COLO668 (cell line): ENCODE measurements around the gene GUK1.

Source experiments
- DNase-seq: peaks from one replicate; lab custom pipeline; 2025; ENCODE audit not compliant: unreplicated experiment; lab: John Stamatoyannopoulos, UW

Gene GUK1, protein sequence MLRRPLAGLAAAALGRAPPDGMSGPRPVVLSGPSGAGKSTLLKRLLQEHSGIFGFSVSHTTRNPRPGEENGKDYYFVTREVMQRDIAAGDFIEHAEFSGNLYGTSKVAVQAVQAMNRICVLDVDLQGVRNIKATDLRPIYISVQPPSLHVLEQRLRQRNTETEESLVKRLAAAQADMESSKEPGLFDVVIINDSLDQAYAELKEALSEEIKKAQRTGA

DNA sequence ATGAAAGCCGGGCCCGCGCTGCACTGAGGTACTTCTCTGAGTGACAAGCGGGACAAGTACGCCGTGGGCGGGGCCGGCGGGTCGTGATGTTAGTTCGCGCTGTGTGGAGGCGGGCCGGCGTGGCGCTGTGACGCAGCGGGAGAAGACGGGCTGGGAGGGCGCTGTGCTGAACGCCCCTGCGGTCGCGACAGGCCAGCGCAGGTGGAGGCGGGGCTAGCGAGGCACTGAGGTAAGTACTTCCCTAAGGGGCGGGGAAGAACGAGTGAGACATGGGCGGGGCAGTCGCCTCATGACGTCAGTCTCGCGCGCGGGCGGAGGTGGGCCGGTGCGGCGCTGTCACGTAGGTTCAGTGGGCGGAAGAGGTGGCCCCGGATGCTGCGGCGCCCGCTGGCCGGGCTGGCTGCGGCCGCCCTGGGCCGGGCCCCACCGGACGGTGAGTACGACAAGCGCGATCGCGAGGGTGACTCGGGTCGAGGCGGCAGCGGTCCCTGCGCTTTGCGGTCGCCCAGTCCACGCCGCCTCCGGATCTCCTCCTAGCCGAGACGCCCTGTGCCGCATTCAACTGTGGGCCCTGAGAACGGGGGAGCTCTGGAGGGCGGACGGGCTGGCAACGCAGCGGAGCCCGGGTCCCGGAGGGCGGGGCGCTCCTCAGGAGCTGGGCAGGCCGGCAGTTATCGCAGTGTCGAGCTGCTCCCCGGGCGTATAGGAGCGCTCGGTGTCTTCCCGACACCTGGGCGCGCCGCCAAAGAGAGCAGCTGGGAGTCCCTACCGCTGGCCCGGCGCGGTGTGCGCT lies at the start of gene GUK1:
Gene GUK1, plus strand, starts transcription at position 349 of the 793 bp plus-strand sequence. Its CDS starts 24 bp downstream, at position 373.
- peak; percentile 100 for DNase-seq

DNA sequence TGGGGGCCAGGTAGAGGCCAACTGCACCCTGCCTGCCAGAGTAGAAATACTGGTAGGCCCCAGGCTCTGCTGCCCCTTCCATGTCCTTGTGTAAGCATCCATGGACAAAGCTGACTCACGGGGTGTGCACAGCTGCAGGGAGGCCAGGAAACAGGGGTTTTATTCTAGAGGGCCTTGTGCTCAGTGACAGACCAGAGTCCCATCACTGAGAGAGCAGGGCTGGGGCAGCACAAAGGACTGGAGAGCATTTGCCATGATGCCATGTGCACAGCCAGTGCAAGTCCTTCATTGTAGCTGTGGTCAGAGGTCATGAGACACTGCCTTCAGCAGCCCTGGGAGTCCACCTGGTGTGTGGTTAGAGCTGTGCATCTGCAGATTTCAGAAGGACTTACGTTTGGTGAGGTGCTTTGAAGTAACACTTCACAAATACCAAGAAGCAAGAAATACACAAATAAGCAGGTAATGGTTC lies 49.4 kb upstream of the GUK1 start:
- DNase-seq, result peak; percentile 45

DNA sequence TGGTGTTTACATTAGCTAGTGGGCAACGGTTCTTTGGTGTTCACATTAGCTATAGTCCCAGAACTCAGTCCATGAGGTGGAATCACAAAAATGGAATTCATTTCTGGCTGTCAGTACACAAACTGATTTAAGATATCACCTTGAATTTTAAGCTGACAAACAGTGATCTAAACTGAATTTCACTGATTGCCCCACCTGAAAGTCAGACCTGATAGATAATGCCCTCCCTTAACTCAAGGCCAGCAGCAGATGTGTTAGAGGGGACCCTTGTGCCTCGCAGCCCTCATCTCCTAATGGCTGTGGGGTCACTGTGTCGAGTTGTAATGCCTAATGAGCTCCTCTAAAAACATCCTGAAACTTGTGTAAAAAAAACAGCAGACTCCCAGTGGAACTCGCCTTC lies 49.0 kb upstream of the GUK1 start:
- no peak for DNase-seq

DNA sequence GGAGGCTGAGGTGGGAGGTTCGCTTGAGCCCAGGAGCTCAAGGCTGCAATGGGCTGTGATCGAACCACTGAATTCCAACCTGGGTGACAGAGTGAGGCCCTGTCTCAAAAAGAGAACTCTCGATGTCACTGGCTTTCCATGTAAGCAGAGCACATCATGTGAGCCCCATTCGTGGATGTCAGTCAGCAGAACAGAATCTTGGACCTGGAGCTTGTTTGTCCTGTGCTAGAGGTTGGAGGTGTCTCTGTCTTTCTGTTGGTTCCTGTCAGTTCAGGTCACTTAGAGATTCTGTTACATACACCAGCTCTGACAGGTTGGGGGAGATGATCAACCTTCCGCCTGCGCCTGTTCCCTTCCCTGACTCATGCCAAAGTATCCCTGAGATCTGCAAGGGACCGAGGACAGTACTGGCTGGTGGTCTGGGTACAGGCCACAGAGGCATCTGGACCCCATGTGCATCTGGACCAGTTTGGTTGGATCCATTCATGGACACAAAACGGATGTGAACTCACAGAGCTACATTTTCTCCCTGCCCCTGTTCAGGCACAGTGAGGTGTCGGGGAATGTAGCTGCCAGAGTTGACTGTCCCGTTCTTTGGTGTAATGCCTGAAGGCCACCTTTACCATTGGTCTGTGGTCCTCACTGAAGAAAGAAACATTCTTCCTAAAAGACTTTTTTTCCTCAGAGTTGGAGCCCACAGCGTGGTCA lies 47.6 kb upstream of the GUK1 start:
- DNase-seq, result no peak

DNA sequence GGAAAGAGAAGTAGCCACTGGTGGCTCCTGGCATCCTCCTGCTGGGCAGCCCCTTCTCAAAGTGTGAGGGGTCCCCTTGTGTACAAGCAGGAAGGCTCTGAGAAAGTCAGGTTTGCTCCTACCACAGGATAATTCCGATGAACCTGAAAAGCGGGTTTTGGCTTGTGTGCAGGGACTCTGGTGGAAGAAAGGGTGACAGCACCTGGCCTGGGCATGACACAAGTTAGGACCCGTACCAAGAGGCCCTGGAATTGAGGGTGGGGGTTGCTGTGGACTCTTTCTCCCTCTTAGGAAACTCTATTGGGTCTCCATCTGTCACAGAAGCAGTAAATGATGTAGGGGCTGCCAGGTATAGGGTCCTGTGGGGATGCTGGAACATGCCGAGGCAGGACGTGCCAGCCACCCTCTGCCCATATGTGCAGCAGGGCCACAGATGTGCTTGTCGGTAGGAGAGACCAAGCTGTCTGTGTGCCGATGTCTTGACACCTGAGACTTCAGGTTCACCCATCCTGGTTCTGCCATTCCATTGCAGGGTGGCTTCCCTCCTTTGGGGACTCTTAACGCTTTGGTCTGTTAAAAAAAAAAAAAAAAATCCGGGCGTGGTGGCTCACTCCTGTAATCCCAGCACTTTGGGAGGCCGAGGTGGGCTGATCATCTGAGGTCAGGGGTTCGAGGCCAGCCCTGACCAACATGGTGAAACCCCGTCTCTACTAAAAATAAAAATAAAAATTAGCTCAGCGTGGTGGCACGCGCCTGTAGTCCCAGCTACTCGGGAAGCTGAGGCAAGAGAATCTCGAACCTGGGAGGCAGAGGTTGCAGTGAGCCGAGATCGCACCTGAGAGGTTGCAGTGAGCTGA lies 46.8 kb upstream of the GUK1 start:
- DNase-seq, result no peak

DNA sequence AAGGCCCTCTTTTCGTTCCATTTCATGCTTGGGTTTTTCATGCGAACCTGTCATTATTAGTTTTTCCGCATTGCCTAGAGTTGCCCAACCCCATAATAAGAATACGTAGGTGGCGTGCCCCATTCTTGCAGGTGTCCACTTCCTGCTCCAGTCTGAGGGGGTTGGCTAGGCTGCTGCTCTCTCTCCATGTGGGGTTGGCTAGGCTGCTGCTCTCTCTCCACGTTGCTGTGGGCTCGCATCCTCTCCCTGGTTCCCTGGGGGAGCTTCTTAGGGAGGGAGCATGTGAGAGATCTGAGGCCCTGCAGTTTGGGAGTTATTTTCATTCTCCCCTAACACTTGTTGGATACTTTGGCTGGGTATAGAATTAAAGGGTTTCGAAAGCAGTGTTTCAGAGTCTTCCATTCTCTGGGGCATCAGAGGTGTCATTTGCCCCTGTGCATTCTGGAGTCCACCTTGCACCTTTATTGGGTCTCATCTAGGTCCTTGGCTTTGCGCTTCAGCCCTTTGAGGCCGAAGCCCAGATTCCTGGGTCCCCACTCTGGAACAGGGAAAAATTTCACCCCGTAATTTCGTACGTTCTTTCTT lies 45.6 kb upstream of the GUK1 start:
- no peak for DNase-seq

DNA sequence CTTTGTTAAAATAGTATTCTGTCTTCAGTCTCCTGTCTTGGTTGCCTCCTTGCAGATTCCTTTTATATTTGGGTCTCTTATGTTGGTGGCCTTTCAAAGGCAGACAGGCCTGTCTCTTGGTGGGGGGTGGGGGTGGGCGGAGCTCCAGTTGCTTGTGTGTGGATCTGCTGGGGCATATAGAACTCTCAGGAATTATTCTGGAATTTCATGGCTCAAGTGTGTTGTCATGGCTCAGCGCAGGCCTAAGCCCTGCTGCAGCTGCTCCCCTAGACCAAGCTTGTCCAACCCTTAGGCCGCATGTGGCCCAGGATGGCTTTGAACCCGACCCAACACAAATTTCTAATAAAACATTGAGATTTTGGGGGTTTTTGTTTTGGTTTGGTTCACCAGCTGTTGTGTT lies 44.9 kb upstream of the GUK1 start:
- no peak for DNase-seq

DNA sequence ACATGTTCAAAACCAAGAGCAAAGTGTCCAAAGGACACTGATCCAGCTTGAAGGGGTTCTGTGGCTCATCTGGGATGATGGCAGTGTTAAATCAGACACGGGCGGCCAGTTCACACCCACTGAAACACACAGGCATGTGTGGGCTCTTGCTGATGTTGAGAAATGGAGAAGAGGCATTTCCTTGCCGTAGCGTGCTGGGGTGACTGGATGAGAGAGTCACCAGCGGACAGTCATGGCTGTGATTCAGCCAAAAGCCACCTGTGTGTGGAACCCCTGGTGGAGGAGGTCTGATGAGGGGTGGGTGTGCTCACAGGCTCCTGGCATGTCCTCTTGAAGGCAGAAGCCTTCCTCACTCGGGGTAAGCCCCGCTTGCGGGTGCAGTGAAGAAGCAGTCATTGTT lies 44.1 kb upstream of the GUK1 start:
- DNase-seq, result no peak

DNA sequence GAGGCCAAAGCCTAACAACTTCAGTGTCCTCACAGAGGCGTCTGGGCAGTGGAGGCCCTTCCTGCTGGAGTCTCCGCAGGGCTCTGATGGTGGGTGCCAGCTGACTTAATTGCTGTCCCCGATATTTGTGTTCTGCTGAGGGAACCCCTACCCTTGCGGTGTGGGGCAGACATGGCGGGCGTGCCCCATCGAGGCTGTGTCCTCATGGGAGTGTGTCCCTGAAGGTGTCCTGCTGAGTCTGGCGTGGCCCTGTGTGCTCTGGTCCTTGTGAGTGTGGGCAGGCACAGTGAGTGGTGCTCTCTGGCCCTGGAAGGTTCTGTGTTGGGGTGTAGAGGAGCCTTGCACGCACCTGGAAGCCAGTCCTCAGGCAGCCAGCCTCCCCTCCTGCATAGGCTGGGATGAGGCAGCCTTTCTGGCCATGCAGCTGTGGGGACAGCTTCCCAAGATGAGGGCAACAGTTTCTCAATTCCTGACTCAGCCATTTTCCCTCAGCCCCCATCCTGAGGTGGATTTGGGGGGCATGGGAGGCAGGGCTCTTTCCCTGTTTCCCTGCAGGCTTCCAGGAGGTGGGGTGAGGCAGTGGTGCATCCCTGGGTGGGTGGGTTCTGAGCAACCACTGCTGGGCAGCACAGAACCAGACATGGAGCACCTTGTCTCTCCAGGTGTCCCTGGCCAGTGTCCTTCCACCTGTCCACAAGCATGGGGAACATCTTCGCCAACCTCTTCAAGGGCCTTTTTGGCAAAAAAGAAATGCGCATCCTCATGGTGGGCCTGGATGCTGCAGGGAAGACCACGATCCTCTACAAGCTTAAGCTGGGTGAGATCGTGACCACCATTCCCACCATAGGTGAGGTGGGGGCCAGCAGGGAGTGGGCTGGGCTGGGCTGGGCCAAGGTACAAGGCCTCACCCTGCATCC lies 43.4 kb upstream of the GUK1 start:
- DNase-seq, result no peak

DNA sequence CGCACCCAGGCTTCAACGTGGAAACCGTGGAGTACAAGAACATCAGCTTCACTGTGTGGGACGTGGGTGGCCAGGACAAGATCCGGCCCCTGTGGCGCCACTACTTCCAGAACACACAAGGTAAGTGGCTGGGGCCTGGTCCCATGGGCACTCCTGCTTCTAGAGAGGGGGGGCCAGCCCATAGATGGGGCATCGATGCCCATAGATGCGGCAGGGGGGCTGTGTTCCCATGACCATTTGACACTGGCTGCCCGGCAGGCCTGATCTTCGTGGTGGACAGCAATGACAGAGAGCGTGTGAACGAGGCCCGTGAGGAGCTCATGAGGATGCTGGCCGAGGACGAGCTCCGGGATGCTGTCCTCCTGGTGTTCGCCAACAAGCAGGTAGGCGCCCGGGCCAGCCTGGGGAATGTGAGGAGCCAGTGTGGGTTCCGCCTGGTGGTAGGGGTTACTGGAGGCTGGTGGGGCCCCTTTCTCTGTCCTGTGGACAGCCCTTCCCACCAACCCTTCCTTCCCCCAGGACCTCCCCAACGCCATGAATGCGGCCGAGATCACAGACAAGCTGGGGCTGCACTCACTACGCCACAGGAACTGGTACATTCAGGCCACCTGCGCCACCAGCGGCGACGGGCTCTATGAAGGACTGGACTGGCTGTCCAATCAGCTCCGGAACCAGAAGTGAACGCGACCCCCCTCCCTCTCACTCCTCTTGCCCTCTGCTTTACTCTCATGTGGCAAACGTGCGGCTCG lies 42.6 kb upstream of the GUK1 start:
- no peak for DNase-seq

DNA sequence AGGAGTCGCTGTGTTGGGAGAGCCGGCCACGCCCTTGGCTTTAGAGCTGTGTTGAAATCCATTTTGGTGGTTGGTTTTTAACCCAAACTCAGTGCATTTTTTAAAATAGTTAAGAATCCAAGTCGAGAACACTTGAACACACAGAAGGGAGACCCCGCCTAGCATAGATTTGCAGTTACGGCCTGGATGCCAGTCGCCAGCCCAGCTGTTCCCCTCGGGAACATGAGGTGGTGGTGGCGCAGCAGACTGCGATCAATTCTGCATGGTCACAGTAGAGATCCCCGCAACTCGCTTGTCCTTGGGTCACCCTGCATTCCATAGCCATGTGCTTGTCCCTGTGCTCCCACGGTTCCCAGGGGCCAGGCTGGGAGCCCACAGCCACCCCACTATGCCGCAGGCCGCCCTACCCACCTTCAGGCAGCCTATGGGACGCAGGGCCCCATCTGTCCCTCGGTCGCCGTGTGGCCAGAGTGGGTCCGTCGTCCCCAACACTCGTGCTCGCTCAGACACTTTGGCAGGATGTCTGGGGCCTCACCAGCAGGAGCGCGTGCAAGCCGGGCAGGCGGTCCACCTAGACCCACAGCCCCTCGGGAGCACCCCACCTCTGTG lies 41.7 kb upstream of the GUK1 start:
- no peak for DNase-seq

DNA sequence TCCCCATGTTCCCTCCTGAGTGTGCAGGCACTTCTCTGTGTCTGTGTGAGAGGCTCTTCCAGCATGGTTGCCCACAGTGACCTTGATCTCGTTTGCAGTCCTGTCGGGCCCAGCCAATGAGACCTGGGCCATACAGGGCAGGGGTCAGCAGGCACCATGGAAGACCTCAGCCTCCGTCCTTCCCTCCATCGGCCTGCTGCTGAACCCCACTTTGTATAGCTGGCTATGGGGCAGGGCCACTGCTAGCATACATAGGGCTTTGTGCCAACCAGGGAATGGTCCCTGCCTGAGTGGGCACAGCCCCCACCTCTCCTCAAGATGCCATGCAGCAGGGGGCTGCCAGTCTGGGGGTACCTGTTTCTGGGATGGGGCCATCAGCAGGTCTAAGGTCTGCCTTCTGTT lies 40.7 kb upstream of the GUK1 start:
- DNase-seq, result no peak

DNA sequence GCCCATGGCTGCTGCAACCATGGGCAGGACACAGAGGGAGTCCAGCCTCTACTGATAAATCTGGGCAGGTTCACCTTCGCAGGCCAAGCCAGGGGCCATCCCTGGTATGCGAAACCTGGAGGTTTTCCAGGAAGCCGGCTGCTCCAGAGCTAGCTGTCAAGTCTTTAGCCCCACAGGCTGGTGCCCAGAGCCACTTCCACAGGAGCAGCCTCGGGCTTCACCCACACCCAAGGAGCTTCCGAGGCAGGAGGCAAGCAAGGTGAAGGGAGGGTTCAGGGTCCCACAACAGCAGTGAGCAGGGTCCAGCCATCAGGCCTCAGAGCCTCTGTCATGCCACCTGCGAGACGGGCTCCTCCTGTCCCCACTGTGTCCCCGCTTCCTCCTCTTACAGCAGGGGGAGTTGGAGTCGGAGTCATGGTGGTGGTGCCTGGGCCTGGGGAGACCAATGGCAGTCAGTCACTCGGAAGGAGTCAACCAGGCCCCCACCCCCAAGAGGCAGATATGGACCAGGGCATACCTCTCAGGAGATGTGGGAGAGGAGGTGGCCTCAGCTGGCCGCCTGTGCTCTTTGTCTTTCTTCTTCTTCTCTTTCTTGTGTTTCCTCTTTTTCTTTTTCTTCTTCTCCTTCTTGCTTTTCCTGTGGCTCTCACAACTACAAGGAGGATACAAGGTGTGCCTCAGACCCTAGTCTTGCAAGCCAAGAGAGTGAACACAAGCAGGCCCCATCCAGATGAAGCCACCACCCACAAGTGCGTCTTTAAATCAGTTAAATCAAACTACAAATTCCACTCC lies 39.1 kb upstream of the GUK1 start:
- DNase-seq, result no peak

DNA sequence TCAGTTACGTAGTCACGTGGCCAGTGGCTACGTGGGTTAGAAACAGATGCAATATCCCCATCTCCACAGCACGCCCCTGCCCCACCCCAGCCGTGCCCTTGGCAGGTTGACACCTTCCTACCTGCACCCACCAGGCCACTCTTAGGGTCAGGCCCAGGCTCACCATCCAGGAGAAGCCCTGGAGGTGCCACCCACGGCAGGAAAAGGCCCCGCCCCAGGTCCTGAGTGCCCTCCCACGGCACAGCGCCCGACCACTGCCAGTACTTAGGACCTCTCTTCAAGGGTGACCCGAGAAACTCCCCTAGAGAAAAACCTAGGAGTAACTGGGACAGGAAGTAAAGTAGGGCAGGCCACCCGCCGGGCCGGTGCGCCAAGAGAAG lies 38.5 kb upstream of the GUK1 start:
- DNase-seq, result no peak

DNA sequence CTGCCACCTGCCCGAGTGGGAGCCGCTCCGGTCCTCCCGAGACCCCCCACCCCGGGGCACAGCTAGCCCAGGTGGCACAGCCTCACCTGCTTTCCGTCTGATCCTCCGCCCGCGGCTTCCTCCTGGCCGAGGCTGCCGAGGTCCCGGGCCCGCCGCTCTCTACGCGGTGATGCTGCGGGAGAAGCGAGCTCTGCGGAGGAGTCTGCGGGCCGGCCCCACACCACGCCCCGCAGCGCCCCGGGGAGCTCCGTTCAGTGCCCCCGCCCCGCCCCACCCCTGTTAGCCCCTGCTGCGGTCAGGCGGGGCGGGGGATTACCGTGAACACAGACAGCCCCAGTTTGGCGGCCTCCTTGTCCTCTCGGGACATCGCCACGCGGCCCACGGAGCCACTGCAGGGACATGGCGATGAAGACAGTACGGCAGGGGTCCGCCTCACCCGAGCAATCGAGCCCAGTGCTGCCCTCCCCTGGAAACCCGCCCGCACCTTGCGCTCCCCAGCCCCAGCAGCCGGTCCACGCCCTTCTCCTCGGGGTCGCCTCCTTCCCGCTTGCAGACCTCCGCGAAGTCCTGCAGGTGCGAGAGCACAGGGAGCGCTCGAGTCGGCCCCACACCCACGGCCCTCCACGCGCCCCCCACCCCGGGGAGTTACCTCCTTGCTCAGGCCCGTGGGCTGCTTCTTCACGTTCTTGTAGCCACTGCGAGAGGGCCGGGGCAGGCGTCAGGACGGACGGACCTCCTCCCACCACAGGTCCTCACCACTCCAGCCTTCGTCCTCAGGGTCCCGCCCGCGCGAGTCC lies 37.9 kb upstream of the GUK1 start:
- peak; percentile 72 for DNase-seq

DNA sequence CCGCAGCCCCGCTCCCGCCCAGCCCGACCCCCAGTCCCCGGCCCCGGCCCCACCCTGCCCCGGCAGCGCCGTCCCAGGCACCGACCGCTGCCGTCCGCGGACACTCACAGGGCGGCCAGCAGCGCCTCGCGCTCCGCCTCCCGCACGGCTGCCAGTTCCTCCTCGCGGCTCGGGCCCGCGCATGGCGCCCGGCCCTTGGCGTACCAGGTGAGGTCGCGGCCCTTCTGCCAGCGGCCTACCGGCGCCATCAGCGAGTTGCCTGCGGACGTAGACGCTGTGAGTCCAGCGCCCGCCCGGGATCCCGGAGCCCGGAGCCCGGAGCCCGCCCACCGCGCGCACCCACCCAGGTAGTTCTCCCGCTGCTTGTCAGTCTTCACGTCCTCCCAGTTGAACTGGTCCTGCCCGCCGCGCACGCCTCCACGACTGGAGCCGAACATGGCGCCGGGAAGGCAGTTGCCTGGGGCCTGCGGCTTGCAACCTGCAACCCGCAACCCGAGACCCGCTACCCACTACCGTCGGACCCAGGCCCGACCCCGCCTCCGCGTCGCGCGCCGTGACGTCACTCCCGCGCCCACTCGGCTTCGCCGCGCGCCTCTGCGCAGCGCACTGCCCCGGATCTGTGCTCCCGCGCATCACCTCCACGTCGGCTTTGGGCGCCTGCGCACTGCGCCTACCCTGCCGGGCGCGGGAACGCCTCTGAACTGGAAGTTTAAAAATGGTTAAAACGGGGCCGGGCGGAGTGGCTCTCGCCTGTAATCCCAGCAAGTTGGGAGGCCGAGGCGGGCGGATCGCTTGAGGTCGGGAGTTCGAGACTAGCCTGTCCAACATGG lies 37.1 kb upstream of the GUK1 start, which contains the start of gene C1orf35:
Gene C1orf35, minus strand, starts transcription at position 535 of the 830 bp plus-strand sequence. Its CDS starts 98 bp downstream, at position 437.
- peak; percentile 97 for DNase-seq
